ENCODE measurements around the gene IRF9.

The IRF9 gene

GRCh38 chr14:24167469-24168114 is 6.5 kb downstream of the IRF9 start:
- no peak for TF ChIP-seq GATA3 (IDR thresholded peaks at IDR 0.05; ENCODE audit: low read depth, low read length)

DNA sequence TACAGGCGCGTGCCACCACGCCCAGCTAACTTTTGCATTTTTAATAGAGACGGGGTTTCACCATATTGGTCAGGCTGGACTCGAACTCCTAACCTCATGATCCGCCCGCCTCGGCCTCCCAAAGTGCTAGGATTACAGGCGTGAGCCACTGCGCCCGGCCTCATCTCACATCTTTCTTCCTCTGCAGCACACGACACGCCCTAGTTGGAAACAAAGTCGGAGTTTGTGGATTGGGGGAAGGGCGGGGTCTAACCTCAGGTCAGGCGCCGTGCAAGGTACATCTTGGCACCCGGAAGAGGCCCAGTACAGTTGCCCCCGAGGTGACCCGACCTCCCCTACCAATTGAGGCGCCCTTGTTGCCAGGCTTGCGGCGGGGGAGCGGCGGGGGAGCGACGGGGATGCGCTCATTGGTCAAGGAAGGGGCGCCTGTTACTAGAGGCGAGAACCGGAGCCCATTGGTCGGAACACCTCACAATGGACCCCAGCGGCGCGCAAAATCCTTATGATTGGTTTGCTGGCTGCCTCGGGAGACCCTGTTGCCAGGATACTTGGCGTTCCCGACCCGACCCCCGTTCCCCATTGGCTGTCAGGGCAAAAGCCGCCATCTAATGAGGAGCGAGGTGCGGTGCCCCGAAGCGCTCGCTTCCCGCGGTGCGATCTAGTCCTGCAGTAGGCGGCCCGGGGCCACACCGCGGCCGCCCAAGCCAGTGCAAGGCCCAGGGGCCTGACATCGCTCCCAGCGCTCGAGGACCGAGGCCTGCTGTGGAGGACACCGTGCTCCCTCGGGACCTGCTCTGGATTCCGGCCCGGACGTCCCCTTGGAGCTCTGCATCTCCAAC is 10.6 kb downstream of the IRF9 start, which contains the start of gene REC8:
TSS of gene REC8 (plus strand) at position 659 of the 839 bp plus-strand sequence. CDS start 473 bp downstream, outside the sequence.
- TF ChIP-seq GATA2 (IDR thresholded peaks at IDR 0.05; ENCODE audit: low read depth, low read length) (no peak), GATA3 (IDR thresholded peaks at IDR 0.05; ENCODE audit: low read depth, low read length) (no peak)

GRCh38 chr14:24172261-24172860 is 11.3 kb downstream of the IRF9 start:
- TF ChIP-seq GATA2 (IDR thresholded peaks at IDR 0.05; ENCODE audit: low read depth, low read length), result no peak
- no peak for TF ChIP-seq GATA3 (IDR thresholded peaks at IDR 0.05; ENCODE audit: low read depth, low read length)

DNA sequence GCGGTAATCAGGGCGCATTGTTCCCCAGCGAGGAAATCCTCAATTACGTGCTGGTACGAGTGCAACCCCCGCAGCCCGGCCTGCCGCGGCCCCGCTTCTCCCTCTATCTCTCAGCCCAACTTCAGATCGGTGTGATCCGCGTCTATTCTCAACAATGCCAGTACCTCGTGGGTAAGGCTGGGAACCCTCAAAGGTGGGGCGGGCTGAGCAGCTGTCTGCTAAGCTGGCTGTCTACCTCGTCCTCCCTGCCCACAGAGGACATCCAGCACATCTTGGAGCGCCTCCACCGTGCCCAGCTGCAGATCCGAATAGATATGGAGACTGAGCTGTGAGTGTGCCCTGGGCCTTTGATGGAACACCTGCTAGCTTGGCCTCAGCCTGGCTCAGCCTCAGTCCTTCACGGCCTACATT is 11.8 kb downstream of the IRF9 start:
- TF ChIP-seq GATA3 (IDR thresholded peaks at IDR 0.05; ENCODE audit: low read depth, low read length) (no peak), GATA2 (IDR thresholded peaks at IDR 0.05; ENCODE audit: low read depth, low read length) (peak; percentile 50)

DNA sequence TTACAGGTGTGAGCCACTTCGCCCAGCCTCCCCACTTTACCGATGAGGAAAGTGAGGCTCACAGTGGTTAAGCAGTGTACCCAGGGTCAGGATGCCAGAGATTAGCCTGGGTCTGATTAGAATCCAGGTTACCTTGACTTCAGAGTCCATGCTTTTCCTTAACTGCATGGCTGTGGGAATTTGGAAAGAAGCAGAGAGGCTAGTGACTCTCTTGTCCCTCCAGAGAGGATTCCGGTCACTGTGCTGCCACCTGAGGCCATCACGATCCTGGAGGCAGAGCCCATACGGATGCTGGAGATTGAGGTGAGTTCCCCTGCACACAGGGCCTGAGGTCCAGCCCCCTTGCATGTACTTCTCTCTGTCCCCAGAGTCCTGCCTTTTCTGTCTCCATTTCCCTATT is 15.5 kb downstream of the IRF9 start:
- TF ChIP-seq GATA2 (IDR thresholded peaks at IDR 0.05; ENCODE audit: low read depth, low read length) (no peak), GATA3 (IDR thresholded peaks at IDR 0.05; ENCODE audit: low read depth, low read length) (no peak)

DNA sequence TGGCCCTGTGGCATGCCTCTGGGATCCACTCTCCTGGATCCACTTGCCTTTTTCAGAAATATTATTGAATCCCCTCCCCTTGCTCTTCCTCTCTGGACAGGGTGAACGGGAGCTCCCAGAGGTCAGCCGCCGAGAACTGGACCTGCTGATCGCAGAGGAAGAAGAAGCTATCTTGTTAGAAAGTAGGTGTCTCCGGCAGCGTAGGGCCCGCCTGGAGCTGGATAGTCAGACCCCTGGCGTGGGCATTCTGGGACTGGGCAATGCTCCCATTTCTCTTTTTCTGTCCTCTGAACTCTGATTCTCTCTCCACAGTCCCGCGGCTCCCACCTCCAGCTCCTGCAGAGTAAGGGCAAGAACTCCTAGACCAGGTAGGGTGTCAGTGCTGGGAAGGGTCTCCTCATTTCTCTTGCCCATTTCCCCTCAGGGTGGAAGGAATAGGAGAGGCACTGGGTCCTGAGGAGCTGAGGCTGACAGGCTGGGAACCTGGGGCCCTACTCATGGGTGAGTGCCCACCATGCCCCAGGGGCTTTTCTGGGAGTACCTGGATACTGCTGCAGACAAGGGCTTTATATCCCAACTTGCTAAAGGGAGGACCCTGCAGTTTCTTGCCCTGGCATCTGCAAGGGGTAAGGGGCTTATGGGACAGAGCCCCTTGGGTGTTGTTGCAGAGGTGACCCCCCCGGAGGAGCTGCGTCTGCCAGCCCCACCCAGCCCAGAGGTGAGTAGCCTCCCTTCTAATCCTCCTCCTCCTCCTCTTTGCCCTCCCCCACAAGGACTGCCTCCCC is 16.2 kb downstream of the IRF9 start:
- no peak for TF ChIP-seq GATA3 (IDR thresholded peaks at IDR 0.05; ENCODE audit: low read depth, low read length)
- no peak for TF ChIP-seq GATA2 (IDR thresholded peaks at IDR 0.05; ENCODE audit: low read depth, low read length)

DNA sequence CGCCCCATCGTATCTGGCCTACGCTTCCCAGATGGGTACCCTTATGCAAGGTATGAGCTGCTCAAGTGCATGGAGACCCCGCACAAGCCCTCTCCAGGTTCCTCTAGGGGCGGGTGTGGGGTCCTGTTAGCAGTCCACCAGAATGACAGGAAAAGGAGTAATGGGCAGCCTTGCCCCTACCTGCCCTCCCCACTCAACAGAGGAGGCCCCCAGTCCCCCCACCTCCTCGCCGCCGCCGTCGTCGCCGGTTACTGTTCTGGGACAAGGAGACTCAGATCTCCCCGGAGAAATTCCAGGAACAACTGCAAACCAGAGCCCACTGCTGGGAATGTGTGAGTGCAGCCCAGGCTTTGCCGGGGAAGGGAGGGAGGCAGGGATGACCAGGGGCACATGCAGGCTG is 16.8 kb downstream of the IRF9 start:
- TF ChIP-seq GATA3 (IDR thresholded peaks at IDR 0.05; ENCODE audit: low read depth, low read length) (no peak), GATA2 (IDR thresholded peaks at IDR 0.05; ENCODE audit: low read depth, low read length) (no peak)

DNA sequence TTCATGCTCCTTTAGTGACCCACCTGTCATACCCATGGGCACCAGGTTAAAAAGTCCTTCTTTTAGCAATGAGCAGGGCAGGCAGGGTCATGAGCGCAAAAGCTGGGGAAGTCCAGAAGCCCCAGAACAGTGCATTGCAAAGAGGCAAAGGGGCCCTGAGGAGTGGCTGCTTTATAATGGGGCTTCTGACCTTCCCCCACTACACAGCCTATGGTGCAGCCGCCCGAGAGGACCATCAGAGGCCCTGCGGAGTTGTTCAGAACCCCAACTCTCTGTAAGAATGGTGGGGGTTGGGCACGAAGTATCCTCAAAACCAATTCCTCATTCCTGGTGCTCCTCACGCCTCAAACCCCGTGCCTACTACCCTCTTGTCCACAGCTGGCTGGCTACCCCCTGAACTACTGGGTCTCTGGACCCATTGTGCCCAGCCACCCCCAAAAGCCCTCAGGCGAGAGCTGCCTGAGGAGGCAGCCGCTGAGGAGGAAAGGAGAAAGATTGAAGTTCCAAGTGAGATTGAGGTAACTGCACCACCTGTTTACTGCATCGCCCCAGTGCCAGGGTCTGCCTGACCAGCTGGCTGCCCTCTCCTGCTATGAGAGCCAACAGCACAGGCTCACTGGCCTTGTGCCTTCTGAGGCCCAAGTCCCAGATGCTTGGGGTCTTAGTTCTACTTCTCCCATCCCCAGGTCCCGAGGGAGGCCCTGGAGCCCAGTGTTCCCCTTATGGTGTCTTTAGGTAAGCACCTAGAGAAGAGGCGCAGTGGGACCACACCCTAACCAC is 17.5 kb downstream of the IRF9 start:
- no peak for TF ChIP-seq GATA3 (IDR thresholded peaks at IDR 0.05; ENCODE audit: low read depth, low read length)
- no peak for TF ChIP-seq GATA2 (IDR thresholded peaks at IDR 0.05; ENCODE audit: low read depth, low read length)

- TF ChIP-seq GATA3 (IDR thresholded peaks at IDR 0.05; ENCODE audit: low read depth, low read length), result no peak
Measured at GRCh38 chr14:24179294-24179960, 18.4 kb downstream of the IRF9 start.

GRCh38 chr14:24179961-24180796 is 19.1 kb downstream of the IRF9 start:
- TF ChIP-seq GATA2 (IDR thresholded peaks at IDR 0.05; ENCODE audit: low read depth, low read length) (no peak), GATA3 (IDR thresholded peaks at IDR 0.05; ENCODE audit: low read depth, low read length) (no peak)

GRCh38 chr14:24181371-24182077 is 20.5 kb downstream of the IRF9 start:
- TF ChIP-seq GATA2 (IDR thresholded peaks at IDR 0.05; ENCODE audit: low read depth, low read length), result no peak
- no peak for TF ChIP-seq GATA3 (IDR thresholded peaks at IDR 0.05; ENCODE audit: low read depth, low read length)
